HCT116 (cell line): ENCODE data around the gene PNMA6E.

Experiments
- CBX3 ChIP-seq: IDR thresholded peaks from 2 replicates; pipeline ENCODE4 v1.6.1; 2012; ENCODE audit warnings: low read depth
- CEBPB ChIP-seq: IDR thresholded peaks from 2 replicates; pipeline ENCODE4 v1.6.1; 2012; ENCODE audit warnings: low read depth
- ELF1 ChIP-seq: IDR thresholded peaks from 2 replicates; pipeline ENCODE4 v1.6.1; 2012; ENCODE audit warnings: low read depth, borderline replicate concordance
- EZH2 ChIP-seq: fragments of 200-600 bp; sonication (generic); IDR thresholded peaks from 2 replicates; pipeline ENCODE4 v1.6.1; 2017; ENCODE audit warnings: antibody characterized with exemption, mixed run types
- POLR2A ChIP-seq: IDR thresholded peaks from 2 replicates; pipeline ENCODE4 v1.7.0; 2011; ENCODE audit warnings: borderline replicate concordance; ENCODE audit not compliant: insufficient read depth, insufficient read length; ENCODE audit errors: extremely low read depth
- SIN3A ChIP-seq: IDR thresholded peaks from 2 replicates; pipeline ENCODE4 v1.6.1; 2012; ENCODE audit warnings: low read depth
- SRF ChIP-seq: IDR thresholded peaks from 2 replicates; pipeline ENCODE4 v1.6.1; 2012; ENCODE audit warnings: low read depth
- TCF7L2 ChIP-seq: IDR thresholded peaks from 2 replicates; pipeline ENCODE4 v1.7.0; 2011; ENCODE audit warnings: borderline replicate concordance, inconsistent platforms; ENCODE audit not compliant: insufficient read depth, insufficient read length; ENCODE audit errors: extremely low read depth
- ZFX ChIP-seq: fragments of 450-650 bp; IDR thresholded peaks from 2 replicates; pipeline ENCODE4 v1.6.1; 2017
- ZNF274 ChIP-seq: fragments of 200-500 bp; sonication (Bioruptor generic); IDR thresholded peaks from 2 replicates; pipeline ENCODE4 v1.6.1; 2014; ENCODE audit warnings: mild to moderate bottlenecking, low read depth, low read length, inconsistent platforms
- TF ChIP-seq, protein P1 (sequence below), 3 experiments: fragments of 200-600 bp in 1 of 3; sonication (generic) in 1 of 3; IDR thresholded peaks in 2 of 3; conservative IDR thresholded peaks in 1 of 3; 2 replicates each; pipeline ENCODE4 v1.5.1; 2012 to 2017; ENCODE audit warnings: low read depth in 2 of 3, low read length in 2 of 3, antibody characterized with exemption in 1 of 3, borderline replicate concordance in 1 of 3, control low read depth in 1 of 3, mild to moderate bottlenecking in 1 of 3, mixed read lengths in 1 of 3, mixed run types in 1 of 3, moderate library complexity in 1 of 3; ENCODE audit not compliant: insufficient read depth in 1 of 3
- TF ChIP-seq, protein P2 (sequence below): IDR thresholded peaks from 2 replicates; pipeline ENCODE4 v1.6.1; 2012
- TF ChIP-seq, protein P3 (sequence below): IDR thresholded peaks from 2 replicates; pipeline ENCODE4 v1.6.1; 2012; ENCODE audit warnings: low read depth
- TF ChIP-seq, protein P4 (sequence below): IDR thresholded peaks from 2 replicates; pipeline ENCODE4 v1.6.1; 2011; ENCODE audit warnings: mild to moderate bottlenecking, low read length, moderate library complexity; ENCODE audit not compliant: insufficient replicate concordance; ENCODE audit errors: extremely low read depth

DNA sequence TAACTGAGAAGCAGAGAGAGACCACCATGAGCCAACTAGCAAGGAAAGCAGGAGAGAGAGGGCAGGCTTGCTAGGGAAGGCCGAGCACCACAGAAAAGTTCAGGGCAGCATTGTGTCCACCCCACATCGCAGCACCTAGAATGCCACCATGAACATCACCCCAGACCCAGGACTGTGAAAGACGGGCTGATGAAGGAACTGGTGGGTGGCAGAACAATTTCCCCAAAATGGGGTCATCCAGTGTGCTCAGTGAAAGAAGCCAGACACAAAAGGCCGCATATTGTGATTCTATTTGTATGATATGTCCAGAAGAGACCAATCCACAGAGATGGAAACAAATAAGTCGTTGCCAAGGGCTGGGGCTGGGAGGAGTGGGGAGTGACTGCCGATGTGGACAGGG lies 16.8 kb downstream of the PNMA6E start:
- TF ChIP-seq, protein P1, sequence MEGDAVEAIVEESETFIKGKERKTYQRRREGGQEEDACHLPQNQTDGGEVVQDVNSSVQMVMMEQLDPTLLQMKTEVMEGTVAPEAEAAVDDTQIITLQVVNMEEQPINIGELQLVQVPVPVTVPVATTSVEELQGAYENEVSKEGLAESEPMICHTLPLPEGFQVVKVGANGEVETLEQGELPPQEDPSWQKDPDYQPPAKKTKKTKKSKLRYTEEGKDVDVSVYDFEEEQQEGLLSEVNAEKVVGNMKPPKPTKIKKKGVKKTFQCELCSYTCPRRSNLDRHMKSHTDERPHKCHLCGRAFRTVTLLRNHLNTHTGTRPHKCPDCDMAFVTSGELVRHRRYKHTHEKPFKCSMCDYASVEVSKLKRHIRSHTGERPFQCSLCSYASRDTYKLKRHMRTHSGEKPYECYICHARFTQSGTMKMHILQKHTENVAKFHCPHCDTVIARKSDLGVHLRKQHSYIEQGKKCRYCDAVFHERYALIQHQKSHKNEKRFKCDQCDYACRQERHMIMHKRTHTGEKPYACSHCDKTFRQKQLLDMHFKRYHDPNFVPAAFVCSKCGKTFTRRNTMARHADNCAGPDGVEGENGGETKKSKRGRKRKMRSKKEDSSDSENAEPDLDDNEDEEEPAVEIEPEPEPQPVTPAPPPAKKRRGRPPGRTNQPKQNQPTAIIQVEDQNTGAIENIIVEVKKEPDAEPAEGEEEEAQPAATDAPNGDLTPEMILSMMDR (IDR thresholded peaks at IDR 0.05 in 2 of 3, conservative IDR thresholded peaks at IDR 0.05 in 1 of 3; ENCODE audit: borderline replicate concordance in 1 of 3, insufficient read depth in 1 of 3, low read depth in 2 of 3, low read length in 2 of 3): no peak
- no peak for TF ChIP-seq ZFX
- TF ChIP-seq, protein P2, sequence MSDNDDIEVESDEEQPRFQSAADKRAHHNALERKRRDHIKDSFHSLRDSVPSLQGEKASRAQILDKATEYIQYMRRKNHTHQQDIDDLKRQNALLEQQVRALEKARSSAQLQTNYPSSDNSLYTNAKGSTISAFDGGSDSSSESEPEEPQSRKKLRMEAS: no peak
- TF ChIP-seq CEBPB: no peak
- no peak for TF ChIP-seq POLR2A
- TF ChIP-seq, protein P3, sequence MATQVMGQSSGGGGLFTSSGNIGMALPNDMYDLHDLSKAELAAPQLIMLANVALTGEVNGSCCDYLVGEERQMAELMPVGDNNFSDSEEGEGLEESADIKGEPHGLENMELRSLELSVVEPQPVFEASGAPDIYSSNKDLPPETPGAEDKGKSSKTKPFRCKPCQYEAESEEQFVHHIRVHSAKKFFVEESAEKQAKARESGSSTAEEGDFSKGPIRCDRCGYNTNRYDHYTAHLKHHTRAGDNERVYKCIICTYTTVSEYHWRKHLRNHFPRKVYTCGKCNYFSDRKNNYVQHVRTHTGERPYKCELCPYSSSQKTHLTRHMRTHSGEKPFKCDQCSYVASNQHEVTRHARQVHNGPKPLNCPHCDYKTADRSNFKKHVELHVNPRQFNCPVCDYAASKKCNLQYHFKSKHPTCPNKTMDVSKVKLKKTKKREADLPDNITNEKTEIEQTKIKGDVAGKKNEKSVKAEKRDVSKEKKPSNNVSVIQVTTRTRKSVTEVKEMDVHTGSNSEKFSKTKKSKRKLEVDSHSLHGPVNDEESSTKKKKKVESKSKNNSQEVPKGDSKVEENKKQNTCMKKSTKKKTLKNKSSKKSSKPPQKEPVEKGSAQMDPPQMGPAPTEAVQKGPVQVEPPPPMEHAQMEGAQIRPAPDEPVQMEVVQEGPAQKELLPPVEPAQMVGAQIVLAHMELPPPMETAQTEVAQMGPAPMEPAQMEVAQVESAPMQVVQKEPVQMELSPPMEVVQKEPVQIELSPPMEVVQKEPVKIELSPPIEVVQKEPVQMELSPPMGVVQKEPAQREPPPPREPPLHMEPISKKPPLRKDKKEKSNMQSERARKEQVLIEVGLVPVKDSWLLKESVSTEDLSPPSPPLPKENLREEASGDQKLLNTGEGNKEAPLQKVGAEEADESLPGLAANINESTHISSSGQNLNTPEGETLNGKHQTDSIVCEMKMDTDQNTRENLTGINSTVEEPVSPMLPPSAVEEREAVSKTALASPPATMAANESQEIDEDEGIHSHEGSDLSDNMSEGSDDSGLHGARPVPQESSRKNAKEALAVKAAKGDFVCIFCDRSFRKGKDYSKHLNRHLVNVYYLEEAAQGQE: no peak
- TF ChIP-seq EZH2: no peak
- no peak for TF ChIP-seq TCF7L2
- no peak for TF ChIP-seq ELF1
- no peak for TF ChIP-seq SRF
- TF ChIP-seq, protein P4, sequence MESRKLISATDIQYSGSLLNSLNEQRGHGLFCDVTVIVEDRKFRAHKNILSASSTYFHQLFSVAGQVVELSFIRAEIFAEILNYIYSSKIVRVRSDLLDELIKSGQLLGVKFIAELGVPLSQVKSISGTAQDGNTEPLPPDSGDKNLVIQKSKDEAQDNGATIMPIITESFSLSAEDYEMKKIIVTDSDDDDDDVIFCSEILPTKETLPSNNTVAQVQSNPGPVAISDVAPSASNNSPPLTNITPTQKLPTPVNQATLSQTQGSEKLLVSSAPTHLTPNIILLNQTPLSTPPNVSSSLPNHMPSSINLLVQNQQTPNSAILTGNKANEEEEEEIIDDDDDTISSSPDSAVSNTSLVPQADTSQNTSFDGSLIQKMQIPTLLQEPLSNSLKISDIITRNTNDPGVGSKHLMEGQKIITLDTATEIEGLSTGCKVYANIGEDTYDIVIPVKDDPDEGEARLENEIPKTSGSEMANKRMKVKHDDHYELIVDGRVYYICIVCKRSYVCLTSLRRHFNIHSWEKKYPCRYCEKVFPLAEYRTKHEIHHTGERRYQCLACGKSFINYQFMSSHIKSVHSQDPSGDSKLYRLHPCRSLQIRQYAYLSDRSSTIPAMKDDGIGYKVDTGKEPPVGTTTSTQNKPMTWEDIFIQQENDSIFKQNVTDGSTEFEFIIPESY: no peak
- TF ChIP-seq CBX3: no peak
- no peak for TF ChIP-seq SIN3A
- no peak for TF ChIP-seq ZNF274
